OCI-LY7 (cell line): ENCODE data around the gene GGTLC2.

Source experiments
- CTCF ChIP-seq: fragments of 200-600 bp; sonication (generic); conservative IDR thresholded peaks from 2 replicates; pipeline ENCODE4 v1.5.1; 2014; ENCODE audit warnings: mild to moderate bottlenecking, antibody characterized with exemption, low read length, moderate library complexity, mixed read lengths
- EZH2phosphoT487 ChIP-seq: fragments of 200-600 bp; sonication (generic); IDR thresholded peaks from 2 replicates; pipeline ENCODE4 v1.6.1; 2018; ENCODE audit warnings: low read depth, borderline replicate concordance, mild to moderate bottlenecking, mixed run types, antibody characterized with exemption, low read length, moderate library complexity, mixed read lengths

GRCh38 chr22:22619765-22620414 is 24.5 kb upstream of the GGTLC2 start:
- no peak for TF ChIP-seq CTCF
- TF ChIP-seq EZH2phosphoT487: no peak
